Measurements from ENCODE around the gene SEPTIN1.

DNA sequence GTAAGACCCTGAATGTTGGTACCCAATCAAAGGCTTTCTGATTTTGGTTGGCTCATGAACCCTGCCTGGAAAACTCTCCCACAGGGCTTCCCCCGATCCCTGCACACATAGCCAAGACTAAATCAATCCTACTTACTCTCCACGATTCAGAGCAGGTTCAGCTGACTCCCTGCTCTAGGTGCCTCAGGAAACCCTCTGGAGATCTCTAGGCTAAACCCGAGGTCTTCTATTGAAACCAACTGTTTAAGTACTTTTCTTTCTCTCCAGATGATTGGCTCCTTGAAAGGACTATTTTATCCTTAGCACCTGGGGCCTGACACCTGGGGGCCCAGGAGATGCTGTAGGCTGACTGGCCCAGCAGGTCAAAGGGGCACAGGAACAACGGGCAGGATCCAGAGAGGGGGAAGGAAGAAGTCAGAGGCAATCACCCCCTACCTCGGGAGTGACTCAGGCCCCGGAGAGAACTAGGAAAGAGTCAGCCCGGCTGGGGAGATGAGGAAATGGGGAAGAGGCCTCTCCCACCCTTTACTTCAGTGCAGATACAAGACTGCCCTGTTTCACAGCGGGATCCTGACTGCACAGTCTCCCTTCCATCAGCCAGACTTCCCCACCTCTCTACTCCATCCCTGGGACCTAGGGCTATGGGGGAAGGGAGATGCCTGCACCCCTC lies 14.1 kb downstream of the SEPTIN1 start:
- TF ChIP-seq ZNF737 (CRISPR knock-in tag; IDR thresholded peaks at IDR 0.05; ENCODE audit: borderline replicate concordance) (no peak), ZNF792 (CRISPR knock-in tag; IDR thresholded peaks at IDR 0.05) (no peak)
